Heart left ventricle (tissue), 13 donors: ENCODE data around the gene DCDC2C.

Source experiments
- POLR2A ChIP-seq, 2 donors: fragments of 450-650 bp; IDR thresholded peaks; one replicate each; pipeline ENCODE4 v1.6.1; 2017; ENCODE audit warnings: antibody characterized with exemption in 2 of 2, mild to moderate bottlenecking in 2 of 2, moderate library complexity in 2 of 2
- TF ChIP-seq, protein P1 (sequence below), 12 donors: fragments of 200-600 bp; sonication (generic) in 4 of 12; IDR thresholded peaks; one replicate each; pipeline versions ENCODE4 v1.5.0 to v1.8.0; 2018 to 2022; ENCODE audit warnings: antibody characterized with exemption in 12 of 12, mild to moderate bottlenecking in 5 of 12
- donor health status: ischemic (EF 13 %, LVEDD 7.1; RV severe dilation, severe dysfunction).
- donor health status: DM: no; HTN: yes; CAD: no.
- donor health status: DM: no; HTN: no; CAD: no.
- donor health status: ischemic (EF 25% LVEDD 6.9; RV normal size, moderate dysfunction).
- donor health status: ischemic (EF 25% LVEDD 5.7; RV mildly dilated, moderate dysfunction).
- donor health status: ischemic (EF 35%, LVEDD 5.7; RV mildly dilated, moderate dysfunction).
- donor health status: nonischemic (EF 11% LVEDD 7.7; RV severe dilation, severe dysfunction).
- donor health status: DM: yes; HTN: yes; CAD: no.
- donor health status: PGD.
- donor health status: ischemic (EF 29% LVEDD 5.4; RV normal size, mild dysfunction).
- donor health status: nonischemic (EF 23%, LVEDD 6.1; RV moderate dilation, normal function).

DNA sequence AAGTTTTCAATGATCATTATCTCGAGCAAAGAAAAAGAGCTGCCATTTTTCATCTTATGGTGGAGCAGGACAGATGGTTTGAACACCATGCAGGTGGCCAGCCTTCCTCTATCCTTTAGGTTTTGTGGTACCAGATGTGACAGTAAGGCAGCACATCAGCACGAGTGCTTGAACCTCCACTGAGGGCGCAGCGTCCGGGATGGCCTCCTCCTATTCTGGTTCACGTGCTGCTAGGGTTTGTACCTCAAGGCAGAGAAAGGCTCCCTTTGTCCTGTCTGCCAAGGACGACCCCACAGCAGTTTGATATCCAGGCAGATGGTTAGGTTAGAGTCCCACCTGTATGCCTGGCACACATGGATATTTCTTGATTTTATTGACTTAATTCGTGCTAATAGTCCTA, 50.2 kb downstream of the DCDC2C start:
- TF ChIP-seq, protein P1, sequence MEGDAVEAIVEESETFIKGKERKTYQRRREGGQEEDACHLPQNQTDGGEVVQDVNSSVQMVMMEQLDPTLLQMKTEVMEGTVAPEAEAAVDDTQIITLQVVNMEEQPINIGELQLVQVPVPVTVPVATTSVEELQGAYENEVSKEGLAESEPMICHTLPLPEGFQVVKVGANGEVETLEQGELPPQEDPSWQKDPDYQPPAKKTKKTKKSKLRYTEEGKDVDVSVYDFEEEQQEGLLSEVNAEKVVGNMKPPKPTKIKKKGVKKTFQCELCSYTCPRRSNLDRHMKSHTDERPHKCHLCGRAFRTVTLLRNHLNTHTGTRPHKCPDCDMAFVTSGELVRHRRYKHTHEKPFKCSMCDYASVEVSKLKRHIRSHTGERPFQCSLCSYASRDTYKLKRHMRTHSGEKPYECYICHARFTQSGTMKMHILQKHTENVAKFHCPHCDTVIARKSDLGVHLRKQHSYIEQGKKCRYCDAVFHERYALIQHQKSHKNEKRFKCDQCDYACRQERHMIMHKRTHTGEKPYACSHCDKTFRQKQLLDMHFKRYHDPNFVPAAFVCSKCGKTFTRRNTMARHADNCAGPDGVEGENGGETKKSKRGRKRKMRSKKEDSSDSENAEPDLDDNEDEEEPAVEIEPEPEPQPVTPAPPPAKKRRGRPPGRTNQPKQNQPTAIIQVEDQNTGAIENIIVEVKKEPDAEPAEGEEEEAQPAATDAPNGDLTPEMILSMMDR (IDR thresholded peaks at IDR 0.05), result no peak
- no peak for TF ChIP-seq POLR2A (IDR thresholded peaks at IDR 0.05)
